Esophagus squamous epithelium (tissue), 4 donors: Measurements from ENCODE around the gene PLCH2.

ENCODE experiments used
- POLR2A ChIP-seq, 4 donors: fragments of 450-650 bp; IDR thresholded peaks; one replicate each; pipeline ENCODE4 v1.6.1; 2017; ENCODE audit warnings: antibody characterized with exemption in 4 of 4, mild to moderate bottlenecking in 4 of 4, moderate library complexity in 3 of 4
- TF ChIP-seq, protein P1 (sequence below), 6 experiments: fragments of 450-650 bp in 4 of 6; fragments of 200-600 bp in 2 of 6; sonication (generic) in 2 of 6; IDR thresholded peaks; one replicate each; pipeline ENCODE4 v1.5.1; 2016 to 2019; ENCODE audit warnings: antibody characterized with exemption in 6 of 6, mild to moderate bottlenecking in 4 of 6, moderate library complexity in 4 of 6

- TF ChIP-seq, protein P1, sequence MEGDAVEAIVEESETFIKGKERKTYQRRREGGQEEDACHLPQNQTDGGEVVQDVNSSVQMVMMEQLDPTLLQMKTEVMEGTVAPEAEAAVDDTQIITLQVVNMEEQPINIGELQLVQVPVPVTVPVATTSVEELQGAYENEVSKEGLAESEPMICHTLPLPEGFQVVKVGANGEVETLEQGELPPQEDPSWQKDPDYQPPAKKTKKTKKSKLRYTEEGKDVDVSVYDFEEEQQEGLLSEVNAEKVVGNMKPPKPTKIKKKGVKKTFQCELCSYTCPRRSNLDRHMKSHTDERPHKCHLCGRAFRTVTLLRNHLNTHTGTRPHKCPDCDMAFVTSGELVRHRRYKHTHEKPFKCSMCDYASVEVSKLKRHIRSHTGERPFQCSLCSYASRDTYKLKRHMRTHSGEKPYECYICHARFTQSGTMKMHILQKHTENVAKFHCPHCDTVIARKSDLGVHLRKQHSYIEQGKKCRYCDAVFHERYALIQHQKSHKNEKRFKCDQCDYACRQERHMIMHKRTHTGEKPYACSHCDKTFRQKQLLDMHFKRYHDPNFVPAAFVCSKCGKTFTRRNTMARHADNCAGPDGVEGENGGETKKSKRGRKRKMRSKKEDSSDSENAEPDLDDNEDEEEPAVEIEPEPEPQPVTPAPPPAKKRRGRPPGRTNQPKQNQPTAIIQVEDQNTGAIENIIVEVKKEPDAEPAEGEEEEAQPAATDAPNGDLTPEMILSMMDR (IDR thresholded peaks at IDR 0.05): no peak
- no peak for TF ChIP-seq POLR2A (IDR thresholded peaks at IDR 0.05)
Measured at GRCh38 chr1:2497891-2498290, 21.8 kb downstream of the PLCH2 start.
